Keratinocyte (primary cell): Measurements from ENCODE around the gene ZNF691. TPM values are rescaled to one million over a fixed set of nuclear protein-coding genes. Genes with fewer than 3 reads are reported as not detected.

Source experiments
- DNase-seq: peaks from one replicate; pipeline ENCODE4 v3.0.0-alpha.2; 2011; ENCODE audit warnings: low read depth, missing footprints, low spot score
- FAIRE-seq: peaks from 2 replicates; lab custom pipeline; 2011; peaks lifted over from hg19 to GRCh38; lab: Jason Lieb, UNC
- H2AFZ ChIP-seq: 2 replicates; pipeline ENCODE4 v1.6.0; 2012; ENCODE audit warnings: low read length, control low read depth, inconsistent platforms; ENCODE audit not compliant: control insufficient read depth
- H3K27ac ChIP-seq: 2 replicates; pipeline ENCODE4 v1.5.1; 2011; ENCODE audit warnings: low read length; ENCODE audit not compliant: control insufficient read depth, insufficient read depth
- H3K27me3 ChIP-seq: 3 replicates; pipeline ENCODE4 v1.6.0; 2011; ENCODE audit warnings: low read length; ENCODE audit not compliant: control insufficient read depth, insufficient read depth; ENCODE audit errors: extremely low read depth
- H3K36me3 ChIP-seq, 2 experiments: 2 replicates in 1 of 2; 3 replicates in 1 of 2; pipeline ENCODE4 v1.5.1; 2011; ENCODE audit warnings: low read length in 2 of 2, mild to moderate bottlenecking in 1 of 2; ENCODE audit not compliant: control insufficient read depth in 2 of 2, insufficient read depth in 2 of 2; ENCODE audit errors: extremely low read depth in 1 of 2
- H3K4me1 ChIP-seq: 3 replicates; pipeline ENCODE4 v1.5.1; 2011; ENCODE audit warnings: low read length; ENCODE audit not compliant: control insufficient read depth, insufficient read depth; ENCODE audit errors: extremely low read depth
- H3K4me2 ChIP-seq: 3 replicates; pipeline ENCODE4 v1.6.0; 2011; ENCODE audit warnings: low read depth, low read length; ENCODE audit not compliant: control insufficient read depth, insufficient read depth; ENCODE audit errors: extremely low read depth
- H3K4me3 ChIP-seq, 3 experiments: fragments of 200-600 bp in 1 of 3; sonication (generic) in 1 of 3; 2 replicates in 2 of 3; 3 replicates in 1 of 3; pipeline ENCODE4 v1.5.1; 2011 to 2016; ENCODE audit warnings: low read length in 3 of 3, mild to moderate bottlenecking in 3 of 3, control low read depth in 2 of 3, inconsistent platforms in 1 of 3, low read depth in 1 of 3, mixed read lengths in 1 of 3, mixed run types in 1 of 3, moderate library complexity in 1 of 3; ENCODE audit not compliant: control insufficient read depth in 2 of 3, insufficient read depth in 2 of 3; ENCODE audit errors: extremely low read depth in 1 of 3
- H3K79me2 ChIP-seq: 2 replicates; pipeline ENCODE4 v1.6.0; 2012; ENCODE audit warnings: low read length; ENCODE audit not compliant: control insufficient read depth, insufficient read depth
- H3K9ac ChIP-seq: 3 replicates; pipeline ENCODE4 v1.6.0; 2011; ENCODE audit warnings: low read length; ENCODE audit not compliant: control insufficient read depth, insufficient read depth; ENCODE audit errors: extremely low read depth
- H3K9me1 ChIP-seq: 3 replicates; pipeline ENCODE4 v1.6.0; 2011; ENCODE audit warnings: low read length; ENCODE audit not compliant: control insufficient read depth, insufficient read depth; ENCODE audit errors: extremely low read depth
- H3K9me3 ChIP-seq: 2 replicates; pipeline ENCODE4 v1.5.1; 2012; ENCODE audit warnings: low read depth, low read length; ENCODE audit not compliant: control insufficient read depth
- H4K20me1 ChIP-seq: 3 replicates; pipeline ENCODE4 v1.6.0; 2011; ENCODE audit warnings: low read length; ENCODE audit not compliant: control insufficient read depth, insufficient read depth; ENCODE audit errors: extremely low read depth
- CTCF ChIP-seq, 3 experiments: IDR thresholded peaks in 1 of 3; conservative IDR thresholded peaks in 1 of 3; optimal IDR thresholded peaks in 1 of 3; 2 replicates in 2 of 3; 3 replicates in 1 of 3; pipeline versions ENCODE3 to v1.5.1; 2011; ENCODE audit warnings: low read length in 3 of 3, mild to moderate bottlenecking in 3 of 3, moderate library complexity in 2 of 3, control low read depth in 1 of 3, inconsistent platforms in 1 of 3; ENCODE audit not compliant: insufficient read depth in 2 of 3; ENCODE audit errors: extremely low read depth in 1 of 3
- EZH2 ChIP-seq: IDR thresholded peaks from one replicate; pipeline ENCODE4 v1.6.1; 2012; ENCODE audit warnings: inconsistent platforms, mild to moderate bottlenecking, low read length, moderate library complexity
- dilution Hi-C: fragments of 300-500 bp; cut with MboI; formaldehyde crosslinking; loops from one replicate; pipeline ENCODE4 v1.7.0; 2020; ENCODE audit warnings: low sequenced_read_pairs; ENCODE audit not compliant: extremely low pct_ligation_motif_present
- polyA plus RNA-seq, 5 experiments: library from polyadenylated mRNA; depleted of rRNA in 3 of 5; stranded (reverse) in 3 of 5; stranded (forward) in 1 of 5; unstranded in 1 of 5; fragments of >200 nt; gene quantifications; 1 replicate in 1 of 5; 2 replicates in 3 of 5; 3 replicates in 1 of 5; pipeline versions ENCODE4 v1.2.1 to v1.2.3, GENCODE V29; 2011 to 2012; ENCODE audit warnings: missing spikeins in 2 of 5, low read depth in 1 of 5, low replicate concordance in 1 of 5

The ZNF691 gene
- polyA plus RNA-seq, 1 donor (not counting 4 experiments of a cell fraction or from before 2014, with no cell fraction given), result 3.8 TPM

DNA sequence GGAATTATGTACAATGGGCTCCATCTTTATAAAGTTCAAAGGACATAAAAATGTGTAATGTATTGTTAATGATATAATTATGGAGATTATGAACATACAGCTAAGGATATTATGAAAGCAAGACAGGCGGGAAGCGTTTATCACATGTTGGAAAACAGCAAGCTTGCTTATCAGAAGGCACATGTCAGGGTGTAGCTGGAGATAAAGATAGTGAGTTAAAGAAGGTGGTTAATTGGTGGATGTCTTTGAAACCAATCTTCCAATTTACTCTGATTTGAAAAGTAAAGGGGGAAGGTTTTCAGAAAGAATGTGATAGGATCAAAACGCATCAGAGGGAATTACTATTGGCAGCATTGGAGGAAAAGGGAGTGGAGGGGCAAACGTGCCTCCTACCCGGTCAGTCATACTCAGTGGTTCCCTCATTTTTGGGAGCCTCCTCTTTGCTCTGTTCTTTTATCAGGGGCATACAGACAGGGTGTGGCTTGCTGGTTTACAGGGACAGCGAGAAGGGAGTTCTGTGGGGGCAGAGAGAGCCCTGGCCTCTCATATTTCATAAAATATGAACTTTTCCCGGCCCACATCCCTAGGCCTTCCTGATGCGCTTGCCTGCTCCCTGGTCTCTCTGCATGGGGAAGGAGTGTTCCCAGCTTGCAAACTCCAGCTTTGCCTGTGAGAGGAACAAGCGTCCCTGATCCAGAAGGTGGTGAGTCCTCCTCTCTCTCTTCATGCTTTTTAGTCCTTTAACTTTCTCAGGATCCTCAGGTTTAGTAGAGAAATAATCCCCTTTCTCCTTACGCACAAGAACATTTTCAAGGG lies 21.2 kb upstream of the ZNF691 start:
- dilution Hi-C loops, result no loop called here
- no peaks in the 10 kb centered on the region for H3K4me1 ChIP-seq
- H3K9ac ChIP-seq, result no peak overlapping the region
- no peak overlapping the region for H2AFZ ChIP-seq
- H3K4me3 ChIP-seq, result no peak overlapping the region
- H4K20me1 ChIP-seq, result no peaks in the 10 kb centered on the region
- no peak for DNase-seq
- H3K4me2 ChIP-seq, result no peak overlapping the region
- H3K9me3 ChIP-seq, result no peaks in the 10 kb centered on the region
- H3K36me3 ChIP-seq, result peaks cover 0 to 1% of the 10 kb centered on the region in 2 experiments
- FAIRE-seq, result no peak
- no peaks in the 10 kb centered on the region for H3K27me3 ChIP-seq
- no peak overlapping the region for H3K27ac ChIP-seq
- TF ChIP-seq CTCF (optimal IDR thresholded peaks at IDR 0.05 in 1 of 3, IDR thresholded peaks at IDR 0.05 in 1 of 3, conservative IDR thresholded peaks at IDR 0.05 in 1 of 3; ENCODE audit: extremely low read depth in 1 of 3, insufficient read depth in 2 of 3, low read length in 3 of 3) (no peak), EZH2 (no peak)
- no peaks in the 10 kb centered on the region for H3K79me2 ChIP-seq
- no peaks in the 10 kb centered on the region for H3K9me1 ChIP-seq

DNA sequence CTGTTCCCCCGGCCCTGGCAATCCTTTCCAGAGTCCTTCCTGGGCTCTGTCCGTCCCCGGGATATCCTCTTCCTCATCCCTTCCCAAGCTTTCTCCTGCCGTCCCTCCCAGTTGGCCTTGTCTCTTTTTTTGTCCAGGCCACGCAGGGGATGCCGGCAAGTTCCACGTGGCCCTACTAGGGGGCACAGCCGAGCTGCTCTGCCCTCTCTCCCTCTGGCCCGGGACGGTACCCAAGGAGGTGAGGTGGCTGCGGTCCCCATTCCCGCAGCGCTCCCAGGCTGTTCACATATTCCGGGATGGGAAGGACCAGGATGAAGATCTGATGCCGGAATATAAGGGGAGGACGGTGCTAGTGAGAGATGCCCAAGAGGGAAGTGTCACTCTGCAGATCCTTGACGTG lies 15.8 kb upstream of the ZNF691 start:
- Histone ChIP-seq H3K9me3 (no peaks in the 10 kb centered on the region), H3K9ac (no peak overlapping the region), H3K27me3 (no peaks in the 10 kb centered on the region), H3K4me2 (no peak overlapping the region), H4K20me1 (no peaks in the 10 kb centered on the region), H3K4me1 (no peaks in the 10 kb centered on the region), H3K9me1 (no peaks in the 10 kb centered on the region), H3K36me3 (peaks cover 0 to 2% of the 10 kb centered on the region in 2 experiments), H3K27ac (no peak overlapping the region), H3K4me3 (no peak overlapping the region), H2AFZ (no peak overlapping the region), H3K79me2 (no peaks in the 10 kb centered on the region)
- TF ChIP-seq EZH2, result no peak
- no peak for TF ChIP-seq CTCF (optimal IDR thresholded peaks at IDR 0.05 in 1 of 3, IDR thresholded peaks at IDR 0.05 in 1 of 3, conservative IDR thresholded peaks at IDR 0.05 in 1 of 3; ENCODE audit: extremely low read depth in 1 of 3, insufficient read depth in 2 of 3, low read length in 3 of 3)
- dilution Hi-C loops, result no loop called here
- no peak for DNase-seq
- no peak for FAIRE-seq
